Limb (tissue), 2 donors: ENCODE data around the gene CXorf65.
A peak's percentile ranks its signal among the peaks of the same experiment; 100 is the strongest.

Source experiments
- DNase-seq, 2 donors: peaks; one replicate each; pipeline ENCODE4 v3.0.0-alpha.2; 2016; ENCODE audit errors: extremely low spot score in 2 of 2

CXorf65 gene

GRCh38 chrX:71107245-71107644 lies 705 bp upstream of the CXorf65 start:
- no peak for DNase-seq

GRCh38 chrX:71105628-71106027 lies 912 bp downstream of the CXorf65 start:
- no peak for DNase-seq

- DNase-seq = peak; percentile 64 to 76
Measured at GRCh38 chrX:71103110-71103983, 3.2 kb downstream of the CXorf65 start.

GRCh38 chrX:71102292-71102691 lies 4.2 kb downstream of the CXorf65 start:
- no peak for DNase-seq

- no peak for DNase-seq
Measured at GRCh38 chrX:71100581-71101505, 5.7 kb downstream of the CXorf65 start.

GRCh38 chrX:71099736-71100135 lies 6.8 kb downstream of the CXorf65 start:
- DNase-seq = no peak

GRCh38 chrX:71098951-71099506 lies 7.5 kb downstream of the CXorf65 start:
- DNase-seq = no peak

GRCh38 chrX:71098302-71098701 lies 8.2 kb downstream of the CXorf65 start:
- DNase-seq = peak in 1 of 2 donors; percentile 61

GRCh38 chrX:71096760-71097032 lies 9.8 kb downstream of the CXorf65 start:
- DNase-seq = no peak

- peak in 1 of 2 donors; percentile 54 for DNase-seq
Measured at GRCh38 chrX:71095981-71096759, 10.4 kb downstream of the CXorf65 start.

GRCh38 chrX:71095555-71095980 lies 11.0 kb downstream of the CXorf65 start, which contains the start of gene FOXO4:
FOXO4 (plus strand) TSS chrX:71095851; CDS start chrX:71096529, 678 bp downstream.
- peak; percentile 85 to 89 for DNase-seq

GRCh38 chrX:71095033-71095432 lies 11.5 kb downstream of the CXorf65 start:
- DNase-seq = no peak

GRCh38 chrX:71091263-71091662 lies 15.3 kb downstream of the CXorf65 start:
- DNase-seq = no peak

- no peak for DNase-seq
Measured at GRCh38 chrX:71085900-71086299, 20.6 kb downstream of the CXorf65 start.

- DNase-seq = no peak
Measured at GRCh38 chrX:71082822-71083221, 23.7 kb downstream of the CXorf65 start.

GRCh38 chrX:71082124-71082647 lies 24.4 kb downstream of the CXorf65 start:
- no peak for DNase-seq

GRCh38 chrX:71081330-71082123 lies 25.0 kb downstream of the CXorf65 start:
- DNase-seq = no peak

- DNase-seq = no peak
Measured at GRCh38 chrX:71070531-71070930, 36.0 kb downstream of the CXorf65 start.

- peak; percentile 80 to 92 for DNase-seq
Measured at GRCh38 chrX:71068044-71068918, 38.3 kb downstream of the CXorf65 start, which contains the start of gene SNX12. SNX12 (minus strand) TSS chrX:71068334; CDS start chrX:71068306, 28 bp downstream.
